HG03139 (cell line): ENCODE data around the gene CXCL17.
"Not testable (repeated sequence)": the region's sequence is repeated elsewhere in the genome, so short reads cannot be mapped to it uniquely, and the experiment has no call there.

Source experiments
- ATAC-seq: cut with Tn5 transposase; IDR thresholded peaks from one replicate; pipeline ENCODE4 v1.9.1; 2021; ENCODE audit not compliant: unreplicated experiment

Gene CXCL17, protein sequence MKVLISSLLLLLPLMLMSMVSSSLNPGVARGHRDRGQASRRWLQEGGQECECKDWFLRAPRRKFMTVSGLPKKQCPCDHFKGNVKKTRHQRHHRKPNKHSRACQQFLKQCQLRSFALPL

GRCh38 chr19:42442833-42443232 is at the start of gene CXCL17:
CXCL17 (minus strand) TSS chr19:42442946; CDS start chr19:42442832, 114 bp downstream.
- ATAC-seq, result no peak

- no peak for ATAC-seq
Observed at GRCh38 chr19:42488783-42489521, 46.2 kb upstream of the CXCL17 start.

- ATAC-seq, result no peak
Observed at GRCh38 chr19:42487798-42488178, 45.0 kb upstream of the CXCL17 start.

- no peak for ATAC-seq
Observed at GRCh38 chr19:42487032-42487797, 44.5 kb upstream of the CXCL17 start.

GRCh38 chr19:42485036-42485435 is 42.3 kb upstream of the CXCL17 start:
- ATAC-seq, result not testable (repeated sequence)

- ATAC-seq, result no peak
Observed at GRCh38 chr19:42480335-42481095, 37.8 kb upstream of the CXCL17 start.

DNA sequence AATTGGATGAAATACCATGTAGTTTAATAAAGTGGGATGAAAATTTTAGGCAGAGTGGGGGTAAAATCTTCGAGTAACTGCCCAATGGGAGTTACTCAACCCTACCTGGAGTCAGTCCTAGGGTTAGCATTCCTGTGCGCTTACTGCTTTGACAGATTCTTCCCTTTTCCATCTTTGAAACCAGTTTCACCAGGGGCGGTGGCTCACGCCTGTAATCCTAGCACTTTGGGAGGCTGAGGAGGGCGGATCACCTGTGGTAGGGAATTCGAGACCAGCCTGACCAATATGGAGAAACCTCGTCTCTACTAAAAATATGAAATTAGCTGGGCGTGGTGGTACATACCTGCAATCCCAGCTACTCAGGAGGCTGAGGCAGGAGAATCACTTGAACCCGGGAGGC is 37.0 kb upstream of the CXCL17 start:
- no peak for ATAC-seq

GRCh38 chr19:42478765-42479311 is 36.1 kb upstream of the CXCL17 start:
- no peak for ATAC-seq

DNA sequence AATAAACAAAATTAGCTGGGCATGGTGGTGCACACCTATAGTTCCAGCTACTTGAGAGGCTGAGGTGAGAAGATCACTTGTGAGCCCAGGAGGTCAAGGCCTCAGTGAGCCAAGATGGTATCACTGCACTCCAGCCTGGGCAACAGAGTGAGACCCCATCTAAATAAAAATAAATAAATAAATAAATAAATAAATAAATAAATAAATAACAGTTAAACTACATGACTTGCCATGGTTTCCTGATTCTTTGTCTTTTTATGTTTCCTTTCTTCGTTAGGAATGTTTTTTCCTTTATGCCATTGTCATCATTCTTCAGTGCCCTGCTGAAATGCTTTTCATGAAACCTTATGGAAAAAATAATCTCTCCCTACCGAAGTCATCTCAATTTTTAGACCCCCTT is 35.2 kb upstream of the CXCL17 start:
- ATAC-seq, result no peak

GRCh38 chr19:42477117-42477516 is 34.4 kb upstream of the CXCL17 start:
- ATAC-seq, result no peak

DNA sequence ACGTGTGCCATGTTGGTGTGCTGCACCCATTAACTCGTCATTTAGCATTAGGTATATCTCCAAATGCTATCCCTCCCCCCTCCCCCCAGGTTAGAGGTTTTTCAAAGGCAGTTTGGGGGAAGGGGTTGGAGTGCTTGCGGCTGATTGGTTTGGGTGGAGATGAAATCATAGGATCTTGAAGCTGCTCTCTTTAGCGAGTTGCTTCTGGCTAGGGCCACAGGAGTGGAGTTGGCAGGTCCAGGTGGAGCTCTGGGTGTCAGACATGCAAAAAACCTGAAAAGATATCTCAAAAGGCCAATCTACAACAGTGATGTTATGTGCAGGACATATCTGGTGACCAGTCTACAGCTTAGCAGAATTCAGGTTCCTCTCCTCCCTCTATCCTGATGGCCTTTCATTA is 32.6 kb upstream of the CXCL17 start:
- no peak for ATAC-seq

DNA sequence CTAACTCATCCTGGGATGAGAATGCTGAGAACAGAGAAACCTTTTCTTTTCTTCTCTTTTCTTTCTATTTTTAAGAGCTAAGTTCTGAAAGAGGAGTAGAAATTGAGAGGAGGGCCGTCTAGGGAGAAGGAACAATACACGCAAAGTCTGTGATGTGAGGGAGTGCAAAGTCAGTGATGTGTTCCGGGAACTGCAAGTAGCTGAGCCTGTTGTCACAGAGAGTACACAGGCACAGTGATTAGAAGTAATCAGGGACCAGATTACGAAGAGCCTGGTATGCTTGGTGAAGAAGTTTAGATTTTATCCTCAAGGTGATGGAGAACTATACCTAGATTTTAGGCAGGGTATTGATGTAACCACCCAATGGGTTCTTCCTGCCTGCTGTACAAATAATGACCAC is 32.0 kb upstream of the CXCL17 start:
- ATAC-seq, result no peak

DNA sequence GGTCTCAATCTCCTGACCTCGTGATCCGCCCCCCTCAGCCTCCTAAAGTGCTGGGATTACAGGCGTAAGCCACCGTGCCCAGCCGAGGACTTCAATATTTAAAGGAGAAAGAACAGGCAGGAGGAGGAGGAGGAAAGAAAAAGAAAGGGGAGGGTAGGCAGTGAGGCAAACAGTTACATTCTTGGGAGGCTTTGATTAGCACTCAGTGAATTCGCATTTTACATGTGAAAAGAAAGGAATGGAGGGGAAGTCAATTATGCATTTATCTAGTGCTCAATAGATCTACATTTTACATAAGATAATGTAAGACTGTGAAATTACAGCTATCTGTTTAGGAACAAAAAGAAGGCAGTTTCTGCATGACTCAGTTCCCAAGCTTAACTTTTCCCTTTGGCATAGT is 30.9 kb upstream of the CXCL17 start:
- ATAC-seq, result no peak

DNA sequence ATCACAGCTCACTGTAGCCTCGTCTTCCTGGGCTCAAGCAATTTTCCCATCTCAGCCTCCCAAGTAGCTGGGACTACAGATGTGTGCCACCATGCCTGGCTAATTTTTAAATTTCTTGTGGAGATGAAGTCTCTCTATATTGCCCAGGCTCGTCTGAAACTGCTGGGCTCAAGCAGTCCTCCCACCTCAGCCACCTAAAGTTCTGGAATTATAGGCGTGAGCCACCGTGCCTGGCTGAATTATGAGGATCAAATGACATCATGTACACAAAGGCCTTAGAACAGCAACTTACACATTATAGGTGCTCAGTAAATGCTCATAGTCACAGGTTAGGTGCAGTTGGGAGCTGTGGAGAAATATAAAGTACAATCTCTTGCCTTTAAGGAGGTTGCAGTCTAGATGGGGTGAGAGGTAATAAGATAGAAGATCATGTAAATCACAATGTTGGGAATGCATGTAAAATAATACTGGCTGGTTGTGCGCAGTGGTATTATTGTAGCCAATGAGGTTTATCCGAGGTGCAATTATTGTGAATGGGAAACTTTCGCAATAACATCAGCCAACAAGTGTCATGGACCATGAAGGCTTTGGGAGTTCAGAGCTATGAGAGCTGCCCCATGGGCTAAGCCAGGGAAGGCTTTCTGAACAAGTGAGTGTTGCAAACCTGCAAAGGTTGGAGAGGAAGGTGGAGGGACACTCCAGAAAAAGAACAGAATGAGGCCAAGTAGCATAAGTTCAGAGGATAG is 29.8 kb upstream of the CXCL17 start:
- ATAC-seq, result no peak

GRCh38 chr19:42471554-42472249 is 29.0 kb upstream of the CXCL17 start:
- no peak for ATAC-seq

GRCh38 chr19:42469311-42470235 is 26.8 kb upstream of the CXCL17 start:
- no peak for ATAC-seq

DNA sequence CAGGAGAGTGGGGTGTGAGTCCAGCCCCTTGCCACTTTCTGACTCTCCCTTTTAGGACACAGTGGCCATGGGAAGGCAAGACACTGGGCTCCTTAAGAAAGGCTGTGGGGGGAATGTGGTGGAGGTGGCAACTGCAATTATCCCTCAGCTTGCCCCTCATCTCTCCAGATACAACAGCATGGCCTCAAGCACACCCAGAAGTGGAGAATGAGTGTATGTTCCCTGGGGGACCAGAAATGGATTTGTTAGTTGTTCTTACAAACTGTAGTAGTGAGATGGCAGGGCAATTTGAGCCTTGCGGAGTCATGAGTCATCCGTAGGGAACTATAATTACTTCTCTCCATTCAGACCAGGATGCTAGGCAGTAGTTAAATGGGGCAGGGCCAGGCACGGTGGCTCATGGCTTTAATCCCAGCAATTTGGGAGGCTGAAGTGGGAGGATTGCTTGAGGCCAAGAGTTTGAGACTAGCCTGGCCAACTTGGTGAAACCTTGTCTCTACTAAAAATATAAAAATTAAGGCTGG is 25.6 kb upstream of the CXCL17 start:
- no peak for ATAC-seq

GRCh38 chr19:42467183-42467760 is 24.5 kb upstream of the CXCL17 start:
- no peak for ATAC-seq
